ENCODE measurements around the gene COPS7A. TPM values are rescaled to one million over a fixed set of nuclear protein-coding genes. Genes with fewer than 3 reads are reported as not detected.

Gene COPS7A
- polyA plus RNA-seq, 1 donor (not counting 4 experiments of a cell fraction or from before 2014, with no cell fraction given), result 85.4 TPM

- Histone ChIP-seq H3K27ac (ENCODE audit: control insufficient read depth, insufficient read depth, low read length) (no peak overlapping the region), H3K4me3 (ENCODE audit: control insufficient read depth in 2 of 3, extremely low read depth in 1 of 3, insufficient read depth in 2 of 3, low read depth in 1 of 3, low read length in 3 of 3) (no peak overlapping the region), H3K9ac (ENCODE audit: control insufficient read depth, extremely low read depth, insufficient read depth, low read length) (no peak overlapping the region), H3K9me1 (ENCODE audit: control insufficient read depth, extremely low read depth, insufficient read depth, low read length) (no peaks in the 10 kb centered on the region), H3K79me2 (ENCODE audit: control insufficient read depth, insufficient read depth, low read length) (peaks cover under 1% of the 10 kb centered on the region), H3K9me3 (ENCODE audit: control insufficient read depth, low read depth, low read length) (no peaks in the 10 kb centered on the region), H3K4me2 (ENCODE audit: control insufficient read depth, extremely low read depth, insufficient read depth, low read depth, low read length) (no peak overlapping the region), H4K20me1 (ENCODE audit: control insufficient read depth, extremely low read depth, insufficient read depth, low read length) (no peaks in the 10 kb centered on the region), H3K27me3 (ENCODE audit: control insufficient read depth, extremely low read depth, insufficient read depth, low read length) (peaks cover 27% of the 10 kb centered on the region), H2AFZ (ENCODE audit: control insufficient read depth, low read length) (no peak overlapping the region), H3K36me3 (ENCODE audit: control insufficient read depth in 2 of 2, extremely low read depth in 1 of 2, insufficient read depth in 2 of 2, low read length in 2 of 2) (no peaks in the 10 kb centered on the region), H3K4me1 (ENCODE audit: control insufficient read depth, extremely low read depth, insufficient read depth, low read length) (peaks cover 5% of the 10 kb centered on the region)
- FAIRE-seq (no peak), DNase-seq (ENCODE audit: low read depth, low spot score) (no peak)
- dilution Hi-C loops (cut with MboI; ENCODE audit: extremely low pct_ligation_motif_present, low sequenced_read_pairs), result no loop called here
- TF ChIP-seq, protein P1, sequence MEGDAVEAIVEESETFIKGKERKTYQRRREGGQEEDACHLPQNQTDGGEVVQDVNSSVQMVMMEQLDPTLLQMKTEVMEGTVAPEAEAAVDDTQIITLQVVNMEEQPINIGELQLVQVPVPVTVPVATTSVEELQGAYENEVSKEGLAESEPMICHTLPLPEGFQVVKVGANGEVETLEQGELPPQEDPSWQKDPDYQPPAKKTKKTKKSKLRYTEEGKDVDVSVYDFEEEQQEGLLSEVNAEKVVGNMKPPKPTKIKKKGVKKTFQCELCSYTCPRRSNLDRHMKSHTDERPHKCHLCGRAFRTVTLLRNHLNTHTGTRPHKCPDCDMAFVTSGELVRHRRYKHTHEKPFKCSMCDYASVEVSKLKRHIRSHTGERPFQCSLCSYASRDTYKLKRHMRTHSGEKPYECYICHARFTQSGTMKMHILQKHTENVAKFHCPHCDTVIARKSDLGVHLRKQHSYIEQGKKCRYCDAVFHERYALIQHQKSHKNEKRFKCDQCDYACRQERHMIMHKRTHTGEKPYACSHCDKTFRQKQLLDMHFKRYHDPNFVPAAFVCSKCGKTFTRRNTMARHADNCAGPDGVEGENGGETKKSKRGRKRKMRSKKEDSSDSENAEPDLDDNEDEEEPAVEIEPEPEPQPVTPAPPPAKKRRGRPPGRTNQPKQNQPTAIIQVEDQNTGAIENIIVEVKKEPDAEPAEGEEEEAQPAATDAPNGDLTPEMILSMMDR (optimal IDR thresholded peaks at IDR 0.05 in 1 of 3, IDR thresholded peaks at IDR 0.05 in 1 of 3, conservative IDR thresholded peaks at IDR 0.05 in 1 of 3; ENCODE audit: extremely low read depth in 1 of 3, insufficient read depth in 2 of 3, low read length in 3 of 3), result no peak
- no peak for TF ChIP-seq EZH2 (IDR thresholded peaks at IDR 0.05; ENCODE audit: low read length)
Measured at GRCh38 chr12:6695313-6696045, 28.4 kb upstream of the COPS7A start.

DNA sequence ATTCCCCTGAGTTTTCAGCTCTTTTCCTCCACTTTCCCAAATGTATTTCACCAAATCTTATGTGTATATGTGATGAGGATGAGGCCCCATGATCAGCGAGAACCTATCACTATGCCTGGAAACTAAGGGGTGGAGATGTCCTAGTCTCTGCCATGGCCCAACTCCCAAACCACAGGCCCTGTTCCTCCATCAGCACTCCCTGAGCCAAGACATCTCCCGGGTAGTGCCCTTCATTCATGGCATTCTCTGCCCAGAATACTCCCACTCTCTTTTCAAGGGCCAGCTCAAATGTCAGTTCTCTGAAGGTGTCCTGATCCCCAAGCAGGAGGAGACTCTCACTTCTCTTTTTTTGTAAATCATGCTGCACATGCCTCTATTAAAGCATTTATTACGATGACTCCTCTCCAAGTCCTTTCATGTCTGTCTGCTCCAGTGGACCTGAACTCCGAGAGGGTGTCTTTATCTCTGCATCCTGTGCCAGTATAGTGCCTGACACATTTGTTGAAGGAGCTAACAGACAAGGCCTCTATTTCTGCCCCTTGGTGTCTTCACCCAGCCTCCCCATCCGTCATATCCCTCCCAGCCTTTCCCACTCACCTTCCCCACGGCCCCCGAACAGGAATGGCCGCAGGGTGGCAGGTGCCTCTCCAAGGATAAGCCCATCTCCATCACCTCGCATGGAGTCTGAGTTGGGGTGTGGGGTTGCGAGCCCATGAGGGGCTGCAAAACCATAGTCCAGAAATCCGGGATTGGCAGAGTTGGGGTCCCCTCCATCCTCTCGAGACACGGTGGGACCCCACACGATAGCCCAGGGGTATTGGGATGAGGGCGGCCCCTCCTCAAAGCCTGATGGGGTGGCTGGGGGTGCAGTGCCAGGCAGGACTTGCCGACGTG, 26.9 kb upstream of the COPS7A start:
- no peak for FAIRE-seq
- no peak overlapping the region for H3K4me3 ChIP-seq (ENCODE audit: control insufficient read depth in 2 of 3, extremely low read depth in 1 of 3, insufficient read depth in 2 of 3, low read depth in 1 of 3, low read length in 3 of 3)

More for the DNA sequence above, 26.9 kb upstream of the COPS7A start:
- Histone ChIP-seq H3K4me1 (ENCODE audit: control insufficient read depth, extremely low read depth, insufficient read depth, low read length) (peaks cover 3% of the 10 kb centered on the region), H3K27ac (ENCODE audit: control insufficient read depth, insufficient read depth, low read length) (no peak overlapping the region), H3K9ac (ENCODE audit: control insufficient read depth, extremely low read depth, insufficient read depth, low read length) (no peak overlapping the region), H3K9me1 (ENCODE audit: control insufficient read depth, extremely low read depth, insufficient read depth, low read length) (no peaks in the 10 kb centered on the region), H3K4me2 (ENCODE audit: control insufficient read depth, extremely low read depth, insufficient read depth, low read depth, low read length) (no peak overlapping the region), H3K36me3 (ENCODE audit: control insufficient read depth in 2 of 2, extremely low read depth in 1 of 2, insufficient read depth in 2 of 2, low read length in 2 of 2) (no peaks in the 10 kb centered on the region), H2AFZ (ENCODE audit: control insufficient read depth, low read length) (no peak overlapping the region), H3K9me3 (ENCODE audit: control insufficient read depth, low read depth, low read length) (no peaks in the 10 kb centered on the region), H3K79me2 (ENCODE audit: control insufficient read depth, insufficient read depth, low read length) (no peaks in the 10 kb centered on the region), H4K20me1 (ENCODE audit: control insufficient read depth, extremely low read depth, insufficient read depth, low read length) (no peaks in the 10 kb centered on the region), H3K27me3 (ENCODE audit: control insufficient read depth, extremely low read depth, insufficient read depth, low read length) (peaks cover 38% of the 10 kb centered on the region)
- no peak for DNase-seq (ENCODE audit: low read depth, low spot score)
- TF ChIP-seq EZH2 (IDR thresholded peaks at IDR 0.05; ENCODE audit: low read length), result no peak
- TF ChIP-seq, protein P1 (optimal IDR thresholded peaks at IDR 0.05 in 1 of 3, IDR thresholded peaks at IDR 0.05 in 1 of 3, conservative IDR thresholded peaks at IDR 0.05 in 1 of 3; ENCODE audit: extremely low read depth in 1 of 3, insufficient read depth in 2 of 3, low read length in 3 of 3), result no peak
- dilution Hi-C loops (cut with MboI; ENCODE audit: extremely low pct_ligation_motif_present, low sequenced_read_pairs), result no loop called here

Data from keratinocyte (primary cell).